ENCODE results near the gene ANKRD39. TPM values are rescaled to one million over a fixed set of nuclear protein-coding genes. Genes with fewer than 3 reads are reported as not detected.

The ANKRD39 gene
- total and polyA plus RNA-seq, 2 experiments from 2014 or later, result 17.5 to 32.0 TPM

- TF ChIP-seq ZNF462 (CRISPR knock-in tag; IDR thresholded peaks at IDR 0.05) (no peak), CREB1 (CRISPR knock-in tag; IDR thresholded peaks at IDR 0.05; ENCODE audit: low read depth) (no peak), EZH2 (IDR thresholded peaks at IDR 0.05; ENCODE audit: low read depth, unreplicated experiment) (no peak), EZH2phosphoT487 (IDR thresholded peaks at IDR 0.05; ENCODE audit: unreplicated experiment) (no peak), POLR2AphosphoS5 (IDR thresholded peaks at IDR 0.05; ENCODE audit: low read depth) (no peak), ZNF331 (CRISPR knock-in tag; IDR thresholded peaks at IDR 0.05; ENCODE audit: low read depth) (no peak)
Measured at GRCh38 chr2:96888072-96889011, 30.5 kb upstream of the ANKRD39 start (continued).

- no peaks in the 10 kb centered on the region for H3F3A ChIP-seq (replicated peaks; ENCODE audit: low read depth)
- H3K36me3 Mint-ChIP-seq (ENCODE audit: low read depth), result no peaks in the 10 kb centered on the region
- no peak overlapping the region for H3K27ac ChIP-seq (ENCODE audit: low read depth)
- no peak overlapping the region for H3K4me3 ChIP-seq
- H3K79me2 ChIP-seq (replicated peaks; ENCODE audit: insufficient read depth), result no peaks in the 10 kb centered on the region
- H3K9me2 ChIP-seq (ENCODE audit: insufficient read depth), result no peaks in the 10 kb centered on the region
- H3K4me2 ChIP-seq, result no peak overlapping the region
- H3K27me3 ChIP-seq (ENCODE audit: insufficient read depth), result no peaks in the 10 kb centered on the region
- peaks cover 33% of the 10 kb centered on the region for H3K4me1 Mint-ChIP-seq
- no peak overlapping the region; the same call in 1 of the 2 replicates for H2AFZ ChIP-seq
- H3K4me1 ChIP-seq (ENCODE audit: insufficient read depth), result peaks cover 5% of the 10 kb centered on the region
- H3K36me3 ChIP-seq (ENCODE audit: insufficient read depth), result no peaks in the 10 kb centered on the region
- ATAC-seq, result peak; percentile 14
- H3K9me3 Mint-ChIP-seq, result no peaks in the 10 kb centered on the region
- no peak for TF ChIP-seq STAT1 (IDR thresholded peaks at IDR 0.05; ENCODE audit: unreplicated experiment)
- TF ChIP-seq NANOG (IDR thresholded peaks at IDR 0.05; ENCODE audit: borderline replicate concordance), result no peak
- no peak for TF ChIP-seq EZH2phosphoT487 (IDR thresholded peaks at IDR 0.05; ENCODE audit: unreplicated experiment)
- no peak for TF ChIP-seq ZNF114 (CRISPR knock-in tag; IDR thresholded peaks at IDR 0.05)
- no peak for TF ChIP-seq CREB1 (CRISPR knock-in tag; IDR thresholded peaks at IDR 0.05; ENCODE audit: low read depth)
- no peak for TF ChIP-seq JUNB (IDR thresholded peaks at IDR 0.05; ENCODE audit: unreplicated experiment)
- TF ChIP-seq ETS1 (IDR thresholded peaks at IDR 0.05), result no peak
- no peaks in the 10 kb centered on the region for H4K20me1 ChIP-seq (replicated peaks; ENCODE audit: insufficient read depth)
- H3K4me3 Mint-ChIP-seq, result no peak overlapping the region
- DNase-seq (ENCODE audit: low spot score), result no peak
- H3K27ac Mint-ChIP-seq, result peak overlapping the region; percentile 29; the same call in 1 of the 2 replicates
- H3K27me3 Mint-ChIP-seq (ENCODE audit: insufficient read depth, low read depth, poor library complexity), result peaks cover 19% of the 10 kb centered on the region
Measured at GRCh38 chr2:96887493-96888012, 29.7 kb upstream of the ANKRD39 start.

Data from GM23338 (cell line).